Stimulated activated naive CD4-positive, alpha-beta T cell treated with Interleukin-2 at 50 U/mL for 16 hours (primary cell): ENCODE measurements around the gene APOBEC3B.
"Not testable (repeated sequence)": the region's sequence is repeated elsewhere in the genome, so short reads cannot be mapped to it uniquely, and the experiment has no call there.

ENCODE experiments used
- DNase-seq: peaks from one replicate; lab custom pipeline; 2025; lab: John Stamatoyannopoulos, UW

Gene APOBEC3B

DNA sequence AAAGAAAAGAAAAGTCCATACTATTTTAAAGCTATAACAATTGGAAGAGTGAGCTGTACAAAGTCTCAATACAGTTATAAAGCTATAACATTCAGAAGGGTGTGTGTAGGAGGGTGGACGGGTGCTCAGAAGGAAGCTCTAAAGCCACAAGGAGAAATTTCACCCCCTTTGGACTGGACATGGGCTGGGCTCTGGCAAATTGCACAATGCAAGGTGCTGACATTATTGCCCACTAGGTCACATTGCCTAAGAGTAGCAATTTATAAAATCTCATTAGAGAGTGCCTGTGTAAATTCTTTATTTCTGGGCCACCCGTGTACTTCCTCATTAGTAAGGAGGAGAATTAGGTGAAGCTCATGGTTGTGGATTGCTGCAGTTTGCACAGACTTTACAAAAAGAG, 30.4 kb upstream of the APOBEC3B start:
- DNase-seq = no peak

DNA sequence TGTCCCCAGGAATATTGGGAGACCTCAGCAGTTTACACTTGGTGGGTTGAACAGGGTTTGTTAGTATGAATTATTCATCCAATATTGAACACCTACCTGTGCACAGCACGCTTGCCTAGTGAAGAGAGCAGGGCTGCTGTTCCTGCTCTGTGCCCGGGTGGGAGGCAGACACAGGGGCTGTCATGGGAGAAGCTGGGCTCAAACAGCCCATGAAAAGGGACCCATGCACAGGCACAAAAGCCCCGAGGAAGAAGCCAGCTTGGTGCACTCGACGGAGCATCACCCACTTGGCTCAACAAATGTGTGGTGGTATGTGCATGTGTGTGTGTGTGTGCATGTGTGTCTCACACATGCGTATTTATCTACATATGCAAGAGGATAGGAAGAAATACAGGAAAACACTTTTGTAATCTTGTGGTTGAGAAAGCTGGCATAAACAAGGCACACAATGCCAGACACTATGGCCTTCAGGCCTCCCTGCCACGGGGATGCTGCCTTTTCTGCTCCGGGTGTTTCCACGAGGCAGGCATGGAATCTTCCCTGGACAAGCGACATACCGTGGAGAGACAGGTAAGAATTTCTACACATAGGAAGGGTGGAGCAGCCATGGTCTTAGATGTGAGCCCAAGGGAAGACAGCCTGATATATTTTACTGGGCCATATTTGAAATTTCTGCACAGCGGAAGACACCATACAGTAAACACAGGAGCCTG, 29.7 kb upstream of the APOBEC3B start:
- no peak for DNase-seq

DNA sequence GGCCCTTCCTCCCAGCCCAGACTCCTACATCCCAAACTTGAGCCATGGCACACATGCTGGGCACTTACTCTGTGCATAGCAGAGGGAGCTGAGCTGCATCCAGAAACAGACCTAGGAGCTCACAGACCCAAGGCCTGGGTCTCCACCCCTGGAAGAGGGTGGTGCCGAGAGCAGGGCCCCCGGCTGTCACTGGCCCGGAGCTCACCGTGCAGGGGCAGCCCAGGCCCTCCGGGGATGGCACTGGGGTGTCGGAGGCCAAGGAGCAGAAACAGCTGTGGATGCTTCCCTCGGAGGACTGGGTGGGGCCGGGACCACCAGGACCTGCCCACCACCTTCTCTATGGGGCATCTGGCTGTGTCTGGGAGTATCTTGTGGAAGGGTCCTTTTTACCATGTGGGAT, 29.1 kb upstream of the APOBEC3B start:
- no peak for DNase-seq

DNA sequence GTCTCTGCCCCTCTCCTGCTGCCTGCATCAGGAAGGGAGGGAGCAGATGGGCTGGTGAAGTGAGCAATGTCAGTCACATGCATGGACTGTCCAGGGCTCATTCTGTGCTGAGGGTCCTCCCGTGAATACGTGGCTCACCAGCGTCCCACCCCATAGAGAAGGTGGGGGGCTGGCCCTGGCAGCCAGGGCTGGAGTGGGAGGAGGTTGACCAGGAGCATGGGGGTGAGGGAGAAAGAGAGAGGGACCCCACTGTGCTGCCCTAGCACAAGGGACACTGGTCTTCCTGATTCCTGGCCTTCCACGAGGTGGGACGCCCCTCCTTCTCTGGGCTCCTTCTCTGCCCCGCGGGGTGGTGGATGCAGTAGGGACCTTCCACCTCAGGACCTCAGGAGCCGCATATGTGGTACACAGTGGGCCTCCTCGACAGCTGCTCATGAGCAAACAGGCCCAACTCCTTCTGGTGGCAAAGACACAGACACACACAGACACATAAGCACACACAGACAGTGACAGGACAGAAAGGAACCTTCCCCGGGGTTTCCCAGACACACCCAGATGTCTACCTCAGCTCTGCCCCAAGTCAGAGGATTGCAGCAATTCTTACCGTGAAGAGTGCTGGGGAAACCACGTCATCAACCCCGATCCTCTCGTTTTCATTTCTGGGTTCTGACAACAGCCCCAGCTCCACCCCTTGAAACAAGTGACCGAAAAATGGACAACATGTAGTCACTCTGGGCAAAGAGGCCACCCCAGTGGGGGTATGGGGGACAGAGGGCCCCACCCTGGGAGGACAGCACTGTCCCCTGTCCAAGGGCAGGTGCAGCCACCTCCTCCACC, 28.4 kb upstream of the APOBEC3B start:
- peak; percentile 81 for DNase-seq

DNA sequence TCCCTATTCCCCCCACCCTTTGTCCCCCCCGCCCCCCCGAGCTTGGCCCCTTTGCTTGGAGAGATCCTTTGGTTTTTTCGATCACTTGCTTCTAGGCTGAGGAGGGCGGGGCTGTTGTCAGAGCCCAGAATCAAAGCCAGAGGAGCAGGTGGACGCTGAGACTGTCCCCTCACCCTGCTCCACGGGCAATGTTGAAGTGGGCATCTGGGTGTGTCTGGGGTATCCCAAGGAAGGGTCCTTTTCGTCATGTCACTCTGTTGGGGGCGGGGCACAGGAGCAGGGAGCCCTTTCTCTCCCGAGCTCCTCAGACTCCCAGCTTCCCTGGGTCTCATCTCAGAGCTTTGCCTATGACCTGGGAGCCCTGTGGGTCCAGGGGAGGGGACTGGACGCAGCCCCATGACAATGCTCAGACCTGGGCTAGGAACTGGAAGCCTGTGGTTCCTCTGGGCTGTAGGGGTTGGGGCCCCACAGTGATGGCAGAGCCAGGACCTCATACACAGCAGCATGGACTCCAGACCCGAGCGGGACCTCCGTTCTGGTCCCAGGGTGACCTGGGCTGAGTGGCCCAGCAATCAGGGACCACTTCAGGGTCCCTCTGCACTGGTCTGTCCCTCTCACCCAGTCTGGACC, 27.6 kb upstream of the APOBEC3B start:
- no peak for DNase-seq

DNA sequence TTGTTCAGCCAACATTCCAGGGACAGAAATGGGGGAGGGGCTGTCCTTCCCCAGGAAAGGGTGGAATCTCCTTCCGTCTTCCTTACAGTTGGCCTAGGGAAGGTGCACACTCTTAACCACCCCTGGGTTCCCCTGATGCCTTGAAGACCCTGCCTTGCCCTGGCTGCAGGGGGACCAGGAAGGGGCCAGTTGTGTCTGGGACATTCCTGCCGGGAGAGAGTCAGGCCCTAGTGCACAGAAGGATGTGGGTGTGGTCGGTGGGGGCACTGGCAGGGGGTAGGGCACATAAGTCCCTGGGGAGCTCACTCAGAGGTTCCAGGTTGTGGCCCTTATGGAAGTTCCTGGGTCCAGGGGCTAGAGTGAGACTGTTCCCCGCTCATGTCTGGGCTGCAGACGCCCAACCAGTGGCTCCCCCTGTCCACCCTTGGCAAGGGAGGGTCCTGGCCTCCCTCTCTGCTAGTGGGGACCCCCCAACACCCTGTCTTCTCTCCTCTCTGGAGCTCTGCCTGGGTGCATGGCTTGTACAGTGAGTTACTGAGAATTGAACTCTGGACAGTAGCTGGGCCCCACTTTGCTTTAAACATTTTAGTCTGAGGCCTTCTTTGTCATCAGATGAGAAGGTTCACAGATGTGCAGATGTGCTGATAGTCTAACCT, 26.8 kb upstream of the APOBEC3B start:
- DNase-seq = no peak

DNA sequence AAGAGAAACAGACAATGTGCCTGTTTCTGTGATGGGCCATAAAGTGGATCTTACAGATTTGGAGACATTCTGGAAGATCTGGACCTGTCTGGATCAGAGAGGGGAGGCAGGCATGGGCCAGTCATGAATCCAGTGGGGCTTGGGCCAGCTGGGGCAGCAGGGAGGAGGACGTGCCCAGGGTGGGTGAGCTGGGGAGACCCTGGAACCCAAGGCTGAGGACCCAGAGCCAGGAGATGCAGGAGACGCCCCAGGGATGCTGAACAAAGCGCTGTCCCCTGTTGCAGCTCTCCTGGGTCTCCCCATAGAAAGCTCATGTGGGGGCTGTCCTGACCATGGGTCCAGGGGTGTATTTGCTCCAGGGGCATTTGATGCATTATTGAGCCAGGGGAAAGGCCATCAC, 26.2 kb upstream of the APOBEC3B start:
- DNase-seq = no peak

DNA sequence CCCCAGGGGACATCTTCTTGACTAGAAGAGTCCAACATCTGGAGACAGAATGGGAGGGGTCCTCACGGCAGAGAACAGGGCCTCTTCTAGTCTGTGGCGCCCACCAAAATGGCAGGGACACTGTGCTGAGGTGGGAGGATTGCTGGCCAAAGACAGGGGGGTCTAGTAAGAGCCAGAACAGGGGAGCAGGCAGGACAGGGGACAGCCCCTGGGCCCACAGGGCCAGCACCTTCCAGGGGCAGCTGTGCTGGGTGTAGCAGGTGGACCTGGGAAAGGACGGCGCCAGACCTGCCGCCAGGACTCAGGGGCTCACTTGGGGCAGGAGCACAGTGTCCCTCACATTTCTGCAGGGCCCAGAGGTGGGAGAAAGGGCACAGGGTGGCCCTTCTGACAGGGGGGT, 25.6 kb upstream of the APOBEC3B start:
- no peak for DNase-seq

DNA sequence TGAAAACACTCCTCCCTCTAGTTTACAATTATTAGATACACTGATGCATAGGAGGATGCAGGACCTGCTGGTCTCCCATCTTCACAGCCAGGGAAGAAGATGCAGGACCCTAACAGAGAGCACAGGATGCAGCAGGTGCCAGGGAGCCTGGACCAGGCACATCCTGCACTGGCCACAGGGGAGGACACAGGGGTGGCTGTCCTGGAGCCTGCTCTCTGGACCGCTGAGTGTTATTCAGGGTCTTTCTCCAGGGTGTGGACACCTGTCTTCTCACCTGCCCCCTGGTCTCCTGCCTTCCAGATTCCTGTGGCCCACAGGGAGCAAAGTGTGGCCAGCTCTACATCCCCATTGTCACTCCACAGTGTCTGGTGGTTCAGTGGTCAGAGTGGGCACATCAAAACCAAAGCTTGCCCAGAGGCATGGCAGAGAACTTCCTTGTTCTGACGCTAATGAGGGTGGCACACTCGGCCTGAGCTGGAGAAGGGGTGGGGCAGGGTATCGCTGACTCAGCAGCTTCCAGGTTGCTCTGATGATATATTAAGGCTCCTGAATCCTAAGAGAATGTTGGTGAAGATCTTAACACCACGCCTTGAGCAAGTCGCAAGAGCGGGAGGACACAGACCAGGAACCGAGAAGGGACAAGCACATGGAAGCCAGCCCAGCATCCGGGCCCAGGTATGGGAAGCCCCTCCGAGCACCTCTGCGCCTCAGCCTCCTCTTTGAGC, 24.9 kb upstream of the APOBEC3B start, which contains the start of gene APOBEC3A:
Gene APOBEC3A (plus strand): TSS at position 564 of the 725 bp plus-strand sequence. CDS start 83 bp downstream, at position 647.
- no peak for DNase-seq

DNA sequence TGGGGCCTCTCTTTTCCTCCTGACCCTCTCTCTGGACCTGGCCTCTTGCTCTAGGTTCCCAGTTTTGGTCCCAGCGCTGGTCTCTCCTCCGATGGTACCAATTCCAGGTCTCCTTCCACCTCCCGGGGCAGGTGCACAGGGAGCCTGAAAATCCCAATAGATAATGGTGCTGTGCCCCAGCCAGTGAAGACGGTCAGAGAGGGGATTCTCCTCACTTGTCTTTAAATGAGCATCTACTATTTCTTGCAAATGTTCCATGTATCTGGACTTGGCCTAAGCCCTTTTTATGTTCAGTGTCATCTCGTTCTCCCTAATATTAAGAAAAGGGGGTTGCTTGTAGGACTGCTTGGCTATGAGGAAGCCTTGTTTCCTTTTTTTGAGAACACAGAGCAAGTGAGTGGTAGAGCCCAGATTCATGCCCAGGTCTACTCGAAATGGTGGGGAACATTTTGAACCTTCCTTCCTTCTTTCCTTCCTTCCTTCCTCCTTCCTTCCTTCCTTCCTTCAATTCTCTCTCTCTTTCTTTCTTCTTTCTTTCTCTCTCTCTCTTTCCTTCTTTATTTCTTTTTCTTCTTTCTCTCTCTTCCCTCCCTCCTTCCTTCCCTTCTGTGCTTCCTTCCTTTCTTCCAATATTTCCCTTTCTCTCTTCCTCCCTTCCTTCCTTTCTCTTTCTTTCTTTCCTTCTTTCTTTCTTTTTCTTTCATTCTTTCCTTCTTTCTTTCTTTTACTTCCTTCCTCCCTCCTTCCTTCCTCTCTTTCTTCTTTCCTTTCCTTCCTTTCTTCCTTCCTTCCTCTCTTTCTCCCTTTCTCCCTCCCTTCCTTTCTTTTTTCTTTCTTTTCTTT, 24.1 kb upstream of the APOBEC3B start:
- no peak for DNase-seq

DNA sequence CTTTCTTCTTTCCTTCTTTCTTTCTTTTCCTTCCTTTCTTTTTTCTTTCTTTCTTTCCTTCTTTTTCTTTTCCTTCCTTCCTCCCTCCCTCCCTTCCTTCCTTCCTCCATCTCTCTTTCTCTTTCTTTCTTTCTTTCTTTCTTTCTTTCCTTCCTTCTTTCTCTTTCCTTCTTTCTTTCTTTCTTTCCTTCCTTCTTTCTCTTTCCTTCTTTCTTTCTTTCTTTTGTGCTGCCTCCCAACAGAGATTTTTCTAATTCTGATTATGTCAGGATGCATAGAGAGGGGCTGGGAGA, 23.6 kb upstream of the APOBEC3B start:
- DNase-seq = not testable (repeated sequence)

DNA sequence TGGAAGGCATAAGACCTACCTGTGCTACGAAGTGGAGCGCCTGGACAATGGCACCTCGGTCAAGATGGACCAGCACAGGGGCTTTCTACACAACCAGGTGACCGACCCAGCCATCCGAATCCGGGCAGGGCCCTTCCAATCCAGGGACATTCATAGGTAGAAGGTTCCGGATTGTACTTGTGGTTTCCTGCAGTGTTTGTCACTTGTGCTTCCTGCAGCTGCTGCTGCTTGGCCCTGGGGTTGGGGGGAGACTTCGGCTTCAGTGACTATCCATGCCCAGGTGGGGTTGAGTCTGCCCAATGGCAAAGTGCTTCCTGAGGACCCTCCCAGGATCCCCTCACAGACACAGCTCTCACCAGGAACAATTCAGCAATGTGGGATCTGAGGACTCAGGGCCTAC, 22.6 kb upstream of the APOBEC3B start:
- DNase-seq = no peak

DNA sequence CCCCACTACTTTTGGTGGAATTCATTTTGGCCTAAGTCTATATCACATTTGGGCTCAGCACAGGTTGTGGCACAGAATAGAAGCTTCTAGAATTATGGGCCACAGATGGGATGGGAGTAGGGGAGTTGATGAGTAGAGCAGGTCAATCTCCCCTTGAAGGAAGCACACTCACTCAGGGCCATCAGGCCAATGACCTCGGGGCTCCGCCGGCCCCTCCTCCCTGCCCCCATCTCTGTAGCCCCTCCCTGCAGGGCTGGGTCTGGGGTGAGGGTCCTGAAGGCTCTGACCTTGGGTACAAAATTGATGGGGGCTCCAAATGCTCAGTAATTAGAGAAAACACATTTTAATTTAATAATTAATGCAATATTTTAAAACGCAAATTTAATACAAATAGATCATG, 21.5 kb upstream of the APOBEC3B start:
- DNase-seq = not testable (repeated sequence)

DNA sequence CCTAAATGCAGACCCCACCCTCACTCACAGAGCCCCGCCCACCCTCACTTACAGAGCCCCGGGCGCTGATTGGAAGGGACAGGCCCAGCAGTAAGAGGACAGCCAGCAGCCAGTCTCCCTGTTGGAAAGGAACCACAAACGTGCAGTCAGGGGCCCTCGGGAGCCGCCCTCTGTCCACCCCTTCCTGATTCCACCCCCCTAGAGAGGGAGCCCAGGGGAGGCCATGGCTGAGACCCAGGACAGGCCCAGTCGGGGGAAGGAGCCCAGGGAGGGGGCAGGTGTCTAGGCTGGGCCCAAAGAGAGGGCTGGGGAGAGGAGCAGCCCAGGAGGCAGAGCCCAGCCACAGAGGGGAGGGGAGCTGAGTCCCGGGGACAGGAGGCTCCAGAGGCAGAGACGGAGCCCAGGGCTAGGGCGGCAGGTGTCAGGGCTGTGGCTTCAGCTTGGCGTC, 18.8 kb upstream of the APOBEC3B start:
- not testable (repeated sequence) for DNase-seq

DNA sequence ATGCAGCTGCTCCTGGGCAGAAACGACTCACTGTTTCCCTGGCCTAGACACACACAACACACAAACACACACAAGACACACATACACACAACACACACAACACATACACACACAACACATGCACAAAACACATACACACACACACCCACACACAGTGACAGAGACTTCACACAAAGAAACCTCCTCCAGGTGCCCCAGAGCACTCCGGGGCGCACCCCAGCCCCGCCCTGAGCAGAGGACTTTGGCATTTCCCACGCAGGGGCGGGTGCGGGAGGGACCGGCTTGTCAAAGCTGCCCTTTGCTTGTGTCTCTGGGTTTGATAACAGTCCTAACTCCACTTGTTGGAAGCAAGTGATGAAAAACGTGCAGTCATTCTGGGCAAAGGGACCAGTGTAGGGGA, 18.3 kb upstream of the APOBEC3B start:
- DNase-seq = no peak

DNA sequence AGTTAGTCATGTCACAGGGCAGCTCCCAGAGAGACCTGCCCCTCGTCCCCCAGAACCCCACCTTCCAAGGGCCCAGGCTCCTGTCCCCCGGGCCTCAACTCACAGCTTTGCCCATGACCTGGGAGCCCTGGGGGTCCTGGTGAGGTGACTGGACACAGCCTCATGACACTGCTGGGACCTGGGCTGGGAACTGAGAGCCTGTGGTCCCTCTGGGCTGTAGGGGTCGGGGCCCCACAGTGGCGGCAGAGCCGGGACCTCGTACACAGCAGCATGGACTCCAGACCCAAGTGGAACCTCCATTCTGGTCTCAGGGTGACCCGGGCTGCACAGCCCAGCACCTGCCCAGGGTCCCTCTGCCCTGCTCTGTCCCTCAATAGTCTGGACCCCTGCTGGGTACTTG, 17.8 kb upstream of the APOBEC3B start:
- DNase-seq = no peak

DNA sequence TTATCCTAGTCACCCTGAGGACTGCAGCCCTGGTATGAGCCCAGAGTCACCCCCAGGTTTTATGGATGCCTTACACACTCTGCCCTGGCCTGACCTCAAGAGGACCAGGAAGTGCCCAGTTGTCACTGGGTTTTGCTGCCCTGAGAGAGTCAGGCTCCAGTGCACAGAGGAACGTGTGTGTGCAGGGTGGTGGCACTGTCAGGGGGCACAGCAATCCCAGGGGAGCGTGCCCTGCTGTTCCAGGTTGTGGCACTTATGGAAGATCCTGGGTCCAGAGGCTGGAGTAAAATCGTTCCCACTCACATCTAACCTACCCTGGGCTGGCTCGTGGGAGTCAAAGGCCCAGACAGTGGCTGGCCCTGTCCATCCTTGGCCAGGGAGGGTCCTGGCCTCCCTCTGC, 17.2 kb upstream of the APOBEC3B start:
- DNase-seq = no peak

DNA sequence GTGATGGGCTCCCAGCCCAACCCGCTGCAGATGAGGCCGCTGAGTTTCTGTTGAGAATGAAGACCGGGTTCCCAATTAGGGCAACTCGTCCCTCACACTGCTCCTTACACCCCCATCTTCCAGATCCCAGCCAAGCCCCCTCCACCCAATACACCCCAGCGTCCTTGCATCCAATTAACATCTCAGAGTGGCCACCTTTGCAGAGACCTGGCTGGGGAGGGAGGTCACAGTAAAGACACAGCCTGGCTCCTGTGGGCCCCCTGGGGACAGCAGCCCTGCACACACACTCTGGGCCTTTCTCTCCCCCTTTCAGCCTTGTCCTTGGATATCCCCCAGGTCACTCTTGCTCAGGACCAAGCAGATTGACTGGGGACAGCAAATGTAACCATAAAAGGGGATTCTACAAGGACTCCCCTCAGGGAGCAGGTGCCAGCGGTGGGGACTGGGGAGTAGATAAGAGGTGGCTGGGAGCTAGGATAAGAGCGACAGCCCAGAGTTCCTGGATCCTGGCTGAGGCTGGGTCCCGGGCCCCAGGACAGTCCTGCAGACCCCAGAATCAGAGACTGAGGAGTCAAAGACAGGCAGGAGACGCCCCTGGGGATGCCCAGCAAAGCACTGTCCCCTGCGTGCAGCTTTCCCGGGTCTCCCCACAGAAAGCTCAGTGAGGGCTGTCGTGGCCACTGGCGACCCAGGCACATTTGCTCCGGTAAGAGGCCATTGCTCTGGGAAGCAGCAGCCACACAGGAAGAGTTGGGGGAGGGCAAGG, 16.4 kb upstream of the APOBEC3B start:
- DNase-seq = no peak

DNA sequence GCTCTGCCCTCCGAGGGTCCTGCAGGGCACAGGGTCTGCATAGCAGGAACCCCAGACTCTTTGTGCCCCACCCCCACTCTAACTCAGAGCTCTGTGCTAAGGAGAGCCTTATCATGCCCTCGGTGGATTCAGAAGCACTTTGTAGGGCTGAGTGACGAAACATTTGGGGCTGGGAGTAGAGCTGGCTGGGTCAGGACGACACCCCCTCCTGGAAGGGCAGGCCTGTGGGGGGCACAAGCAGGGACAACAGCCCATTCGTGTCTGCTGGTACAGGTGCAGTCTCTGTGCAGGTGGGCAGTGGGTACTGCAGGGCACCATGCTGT, 15.8 kb upstream of the APOBEC3B start:
- no peak for DNase-seq

DNA sequence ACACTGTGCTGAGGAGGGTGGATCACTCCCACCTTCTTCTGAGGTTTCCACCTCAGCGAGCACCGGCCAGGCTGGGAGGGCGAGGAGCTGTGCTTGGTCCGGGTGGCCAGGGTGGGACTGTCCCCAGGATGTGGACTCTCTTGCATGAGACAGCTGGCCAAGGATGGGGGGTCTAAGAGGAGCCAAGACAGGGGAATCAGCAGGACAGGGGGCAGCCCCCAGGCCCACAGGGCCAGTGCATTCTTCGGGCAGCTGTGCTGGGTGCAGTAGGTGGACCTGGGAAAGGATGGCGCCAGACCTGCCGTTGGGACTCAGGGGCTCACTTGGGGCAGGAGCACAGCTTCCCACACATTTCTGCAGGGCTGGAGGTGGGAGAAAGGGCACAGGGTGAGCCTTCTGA, 15.2 kb upstream of the APOBEC3B start:
- DNase-seq = no peak
